ENCODE results near the gene MYCBP2.
"Not testable (repeated sequence)": the region's sequence is repeated elsewhere in the genome, so short reads cannot be mapped to it uniquely, and the experiment has no call there.

DNA sequence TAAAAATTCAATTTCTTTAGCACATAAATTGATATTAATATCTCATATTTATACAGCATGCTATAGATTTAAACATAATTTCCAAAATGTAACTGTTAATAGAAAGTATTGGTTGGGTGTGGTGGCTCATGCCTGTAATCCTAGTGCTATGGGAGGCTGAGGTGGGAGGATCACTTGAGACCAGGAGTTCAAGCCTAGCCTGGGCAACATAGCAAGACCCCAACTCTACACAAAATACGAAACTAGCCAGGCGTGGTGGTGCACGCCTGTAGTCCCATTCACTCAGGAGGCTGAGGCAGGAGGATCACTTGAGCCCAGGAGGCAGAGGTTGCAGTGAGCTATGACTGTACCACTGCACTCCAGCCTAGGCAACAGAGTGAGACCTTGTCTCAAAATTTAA lies 20.5 kb upstream of the MYCBP2 start:
- TF ChIP-seq CTCF (conservative IDR thresholded peaks at IDR 0.05 in 1 of 2, IDR thresholded peaks at IDR 0.05 in 1 of 2; ENCODE audit: extremely low read depth in 1 of 2, insufficient read depth in 1 of 2, low read depth in 1 of 2, low read length in 2 of 2); EZH2 (IDR thresholded peaks at IDR 0.05; ENCODE audit: borderline replicate concordance, low read length): not testable (repeated sequence)
